HCEC 1CT (cell line): Measurements from ENCODE around the gene OR8H1.

ENCODE experiments used
- DNase-seq: peaks from one replicate; pipeline ENCODE4 v3.0.0-alpha.2; 2017

Gene OR8H1

GRCh38 chr11:56292154-56292553 is at the start of gene OR8H1:
TSS of gene OR8H1 (minus strand) at chr11:56292254. CDS start at chr11:56291062, 1,192 bp downstream.
- no peak for DNase-seq

GRCh38 chr11:56340289-56340688 is 48.2 kb upstream of the OR8H1 start:
- DNase-seq = no peak

GRCh38 chr11:56333156-56333555 is 41.1 kb upstream of the OR8H1 start:
- no peak for DNase-seq

- no peak for DNase-seq
These were observed 39.9 kb upstream of the OR8H1 start for GRCh38 chr11:56331861-56332491.

GRCh38 chr11:56314844-56315243 is 22.8 kb upstream of the OR8H1 start, which contains the start of gene OR8K3:
TSS of gene OR8K3 (plus strand) at chr11:56315144. CDS start at chr11:56318307, 3,163 bp downstream.
- DNase-seq = no peak

GRCh38 chr11:56307836-56308235 is 15.8 kb upstream of the OR8H1 start:
- no peak for DNase-seq

GRCh38 chr11:56296898-56297297 is 4.8 kb upstream of the OR8H1 start:
- no peak for DNase-seq

GRCh38 chr11:56273854-56274253 is 18.2 kb downstream of the OR8H1 start, which contains the start of gene OR5T1:
TSS of gene OR5T1 (plus strand) at chr11:56274154. CDS start at chr11:56275639, 1,485 bp downstream.
- no peak for DNase-seq

- no peak for DNase-seq
These were observed 21.0 kb downstream of the OR8H1 start for GRCh38 chr11:56271092-56271491.

- no peak for DNase-seq
These were observed 40.1 kb downstream of the OR8H1 start, which contains the start of gene OR5T3 for GRCh38 chr11:56251954-56252353. TSS of gene OR5T3 (plus strand) at chr11:56252254. CDS start at chr11:56252254, 0 bp downstream.
